ENCODE results near the gene ACKR3. TPM values are rescaled to one million over a fixed set of nuclear protein-coding genes. Genes with fewer than 3 reads are reported as not detected.

ACKR3 gene
- total RNA-seq, 2 experiments from 2014 or later = 0.86 to 1.6 TPM

GRCh38 chr2:236547725-236548124 is 21.9 kb upstream of the ACKR3 start:
- POLR2A ChIA-PET = interaction anchor here (1.3 kb wide), 1 partner anchor 12 kb away, joined by 3 read pairs; no protein-coding TSS in a partner anchor
- CTCF ChIA-PET = interaction anchor here (1.3 kb wide), 1 partner anchor 22 kb away, joined by 4 read pairs; the partner anchor contains the start of gene ACKR3

- POLR2A ChIA-PET = no interaction called here
Measured at GRCh38 chr2:236548179-236548921, 21.3 kb upstream of the ACKR3 start.

GRCh38 chr2:236549165-236549564 is 20.5 kb upstream of the ACKR3 start:
- ChIA-PET POLR2A (no interaction called here), CTCF (interaction anchor here (2.4 kb wide), 1 partner anchor 20 kb away, joined by 9 read pairs; the partner anchor contains the start of gene ACKR3)

More at GRCh38 chr2:236548179-236548921, 21.3 kb upstream of the ACKR3 start:
- CTCF ChIA-PET = interaction anchor here (2.4 kb wide), 1 partner anchor 21 kb away, joined by 9 read pairs; the partner anchor contains the start of gene ACKR3

GRCh38 chr2:236550290-236550689 is 19.3 kb upstream of the ACKR3 start:
- ChIA-PET POLR2A (no interaction called here), CTCF (interaction anchor here (2.4 kb wide), 1 partner anchor 19 kb away, joined by 9 read pairs; the partner anchor contains the start of gene ACKR3)

GRCh38 chr2:236550701-236551465 is 18.7 kb upstream of the ACKR3 start:
- ChIA-PET POLR2A (no interaction called here), CTCF (no interaction called here)

- CTCF ChIA-PET = no interaction called here
Measured at GRCh38 chr2:236551471-236552211, 18.0 kb upstream of the ACKR3 start.

GRCh38 chr2:236552212-236552542 is 17.4 kb upstream of the ACKR3 start:
- ChIA-PET POLR2A (no interaction called here), CTCF (no interaction called here)

More at GRCh38 chr2:236551471-236552211, 18.0 kb upstream of the ACKR3 start:
- POLR2A ChIA-PET = no interaction called here

GRCh38 chr2:236552581-236553363 is 16.9 kb upstream of the ACKR3 start:
- POLR2A ChIA-PET = no interaction called here
- CTCF ChIA-PET = interaction anchor here (1.2 kb wide), 1 partner anchor 17 kb away, joined by 3 read pairs; the partner anchor contains the start of gene ACKR3

- ChIA-PET POLR2A (no interaction called here), CTCF (interaction anchor here (1.2 kb wide), 2 partner anchors 16 to 17 kb away, joined by 3 to 6 read pairs; partner anchors contain the start of gene ACKR3)
Measured at GRCh38 chr2:236553522-236553921, 16.1 kb upstream of the ACKR3 start.

- ChIA-PET CTCF (interaction anchor here (1.2 to 1.3 kb wide), 2 partner anchors 15 to 18 kb away, joined by 3 to 6 read pairs; partner anchors contain the start of gene ACKR3), POLR2A (no interaction called here)
Measured at GRCh38 chr2:236554629-236555282, 14.9 kb upstream of the ACKR3 start.

GRCh38 chr2:236555481-236555880 is 14.1 kb upstream of the ACKR3 start:
- ChIA-PET CTCF (no interaction called here), POLR2A (no interaction called here)

- POLR2A ChIA-PET = no interaction called here
- CTCF ChIA-PET = interaction anchor here (0.6 kb wide), 1 partner anchor 202 kb away, joined by 3 read pairs; no protein-coding TSS in a partner anchor
Measured at GRCh38 chr2:236557306-236558030, 12.2 kb upstream of the ACKR3 start.

GRCh38 chr2:236558036-236558435 is 11.6 kb upstream of the ACKR3 start:
- ChIA-PET POLR2A (no interaction called here), CTCF (interaction anchor here (0.6 kb wide), 1 partner anchor 202 kb away, joined by 3 read pairs; no protein-coding TSS in a partner anchor)

- ChIA-PET CTCF (no interaction called here), POLR2A (no interaction called here)
Measured at GRCh38 chr2:236558993-236559978, 10.3 kb upstream of the ACKR3 start.

GRCh38 chr2:236561874-236562273 is 7.8 kb upstream of the ACKR3 start:
- POLR2A ChIA-PET = no interaction called here
- CTCF ChIA-PET = no interaction called here

GRCh38 chr2:236562434-236562833 is 7.2 kb upstream of the ACKR3 start:
- ChIA-PET CTCF (no interaction called here), POLR2A (no interaction called here)

- ChIA-PET POLR2A (no interaction called here), CTCF (no interaction called here)
Measured at GRCh38 chr2:236563953-236564352, 5.7 kb upstream of the ACKR3 start.
